Measurements from ENCODE around the gene PLCH2. TPM values are rescaled to one million over a fixed set of nuclear protein-coding genes. Genes with fewer than 3 reads are reported as not detected.

Gene PLCH2
- total and polyA plus RNA-seq, 10 of the 15 experiments (the other 5 are each of a cell fraction or from before 2014, with no cell fraction given), result 0.03 to 0.73 (median 0.24) TPM; not detected in 3

GRCh38 chr1:2502210-2502609 is 26.1 kb downstream of the PLCH2 start (continued):
- TF ChIP-seq POLR2AphosphoS2 (IDR thresholded peaks at IDR 0.05; ENCODE audit: low read depth, low read length) (no peak), CBX3 (IDR thresholded peaks at IDR 0.05; ENCODE audit: borderline replicate concordance, low read depth) (no peak), RBBP5 (conservative IDR thresholded peaks at IDR 0.05) (no peak)

GRCh38 chr1:2502661-2503553 is 26.8 kb downstream of the PLCH2 start:
- SMC1A ChIA-PET (ENCODE audit: uncharacterized antibody, unreplicated experiment), result no interaction called here
- no peak overlapping the region for H3K4me2 ChIP-seq (ENCODE audit: control insufficient read depth, insufficient read depth)
- no peaks in the 10 kb centered on the region for H3K27me3 ChIP-seq (replicated peaks in 1 of 2; ENCODE audit: control insufficient read depth in 2 of 2, insufficient read depth in 2 of 2, low read length in 1 of 2)
- FAIRE-seq (no peak), ATAC-seq (no peak), DNase-seq (ENCODE audit: low read depth, low spot score) (no peak)
- H3K36me3 ChIP-seq (ENCODE audit: control insufficient read depth in 2 of 2, insufficient read depth in 2 of 2, low read length in 1 of 2), result peaks cover 0 to 6% of the 10 kb centered on the region in 2 experiments; a peak in 2 of 4 replicates
- RAD21 ChIA-PET (ENCODE audit: unreplicated experiment), result no interaction called here
- H3K79me2 ChIP-seq (ENCODE audit: control insufficient read depth, insufficient read depth, low read length), result no peaks in the 10 kb centered on the region
- H2AFZ ChIP-seq (ENCODE audit: control insufficient read depth, low read depth, low read length), result no peak overlapping the region
- H3K9ac ChIP-seq (ENCODE audit: control insufficient read depth, insufficient read depth, low read length), result no peak overlapping the region
- no peaks in the 10 kb centered on the region for H3K4me1 ChIP-seq (ENCODE audit: control insufficient read depth, insufficient read depth, low read length)
- no peak overlapping the region for H3K27ac ChIP-seq (ENCODE audit: control insufficient read depth, insufficient read depth)
- no peaks in the 10 kb centered on the region for H3K9me3 ChIP-seq (replicated peaks; ENCODE audit: control insufficient read depth, insufficient read depth, low read length)
- in situ Hi-C loops (cut with MboI) (no loop called here), intact Hi-C loops (cut with micrococcal nuclease; ENCODE audit: unreplicated experiment) (no loop called here)
- BruUV-seq (replicated peaks), result no TSS peak
- CTCF ChIA-PET, result no interaction called here
- no peak overlapping the region for H3K4me3 ChIP-seq
- 65% methylated on average over 36 of the region's 36 CpGs for WGBS (ENCODE audit: insufficient coverage, insufficient replicate concordance, low lambda C conversion rate, missing lambda C conversion rate)
- H4K20me1 ChIP-seq (ENCODE audit: control insufficient read depth, insufficient read depth), result no peaks in the 10 kb centered on the region; the same call in 1 of the 2 replicates
- POLR2A ChIA-PET, result no interaction called here
- TF ChIP-seq STAT1 (conservative IDR thresholded peaks at IDR 0.05), result no peak
- TF ChIP-seq RCOR1 (conservative IDR thresholded peaks at IDR 0.05; ENCODE audit: low read depth, low read length), result no peak
- TF ChIP-seq ESRRA (IDR thresholded peaks at IDR 0.05; ENCODE audit: low read length), result no peak
- no peak for TF ChIP-seq ATF2 (IDR thresholded peaks at IDR 0.05; ENCODE audit: low read length)
- TF ChIP-seq NFYA (IDR thresholded peaks at IDR 0.05; ENCODE audit: borderline replicate concordance, low read depth, low read length), result no peak
- no peak for TF ChIP-seq CEBPB (IDR thresholded peaks at IDR 0.05; ENCODE audit: borderline replicate concordance in 1 of 2, low read depth in 2 of 2, low read length in 2 of 2)
- no peak for TF ChIP-seq SMC3 (IDR thresholded peaks at IDR 0.05; ENCODE audit: borderline replicate concordance, low read length)
- no peak for TF ChIP-seq GABPA (IDR thresholded peaks at IDR 0.05; ENCODE audit: low read depth)
- TF ChIP-seq TAF1 (IDR thresholded peaks at IDR 0.05; ENCODE audit: borderline replicate concordance, low read depth, low read length), result no peak
- TF ChIP-seq FOXK2 (IDR thresholded peaks at IDR 0.05), result no peak
- TF ChIP-seq ZNF274 (IDR thresholded peaks at IDR 0.05; ENCODE audit: insufficient read depth, insufficient read length), result no peak
- no peak for TF ChIP-seq ZNF687 (IDR thresholded peaks at IDR 0.05)
- no peak for TF ChIP-seq RUNX3 (IDR thresholded peaks at IDR 0.05; ENCODE audit: low read length)
- TF ChIP-seq SREBF2 (IDR thresholded peaks at IDR 0.05; ENCODE audit: low read length), result no peak
- no peak for TF ChIP-seq PML (IDR thresholded peaks at IDR 0.05; ENCODE audit: low read length)

Data from GM12878 (cell line).